SU-DHL-6 (cell line): ENCODE results near the gene LBX1.

Source experiments
- H2AFZ ChIP-seq: fragments of 200-600 bp; sonication (generic); 2 replicates; pipeline ENCODE4 v1.6.1; 2014; ENCODE audit warnings: low read depth, mild to moderate bottlenecking, moderate library complexity, mixed read lengths, antibody characterized with exemption, low read length; ENCODE audit not compliant: severe bottlenecking
- H3F3A ChIP-seq: fragments of 200-600 bp; shearing (Covaris generic); 2 replicates; pipeline ENCODE4 v1.6.0; 2016; ENCODE audit warnings: antibody characterized with exemption, mild to moderate bottlenecking; ENCODE audit not compliant: insufficient read depth
- H3K27ac ChIP-seq: fragments of 200-600 bp; sonication (generic); 2 replicates; pipeline ENCODE4 v1.5.1; 2016; ENCODE audit warnings: low read depth, mild to moderate bottlenecking, low read length, moderate library complexity, mixed read lengths
- H3K27me3 ChIP-seq: fragments of 200-600 bp; sonication (generic), shearing (Covaris generic); 2 replicates; pipeline ENCODE4 v1.6.0; 2014; ENCODE audit warnings: mild to moderate bottlenecking, low read length
- H3K36me3 ChIP-seq: fragments of 200-600 bp; sonication (generic); 2 replicates; pipeline ENCODE4 v1.6.1; 2014; ENCODE audit warnings: mild to moderate bottlenecking, low read length, mixed read lengths
- H3K4me2 ChIP-seq: fragments of 300-600, 200-600 bp; shearing (Covaris generic), sonication (generic); 2 replicates; pipeline ENCODE4 v1.6.0; 2014; ENCODE audit warnings: low read length, low read depth, mild to moderate bottlenecking; ENCODE audit not compliant: poor library complexity, severe bottlenecking
- H3K4me3 ChIP-seq: fragments of 200-600 bp; sonication (generic); 2 replicates; pipeline ENCODE4 v1.5.1; 2014; ENCODE audit warnings: antibody characterized with exemption, low read length, mild to moderate bottlenecking, mixed read lengths; ENCODE audit not compliant: insufficient read depth, poor library complexity, severe bottlenecking
- H3K79me2 ChIP-seq: fragments of 200-600 bp; sonication (generic); 2 replicates; pipeline ENCODE4 v1.6.1; 2014; ENCODE audit warnings: mild to moderate bottlenecking, low read length, moderate library complexity; ENCODE audit not compliant: insufficient read depth
- H3K9ac ChIP-seq: fragments of 200-600 bp; sonication (generic); 2 replicates; pipeline ENCODE4 v1.7.0; 2014; ENCODE audit warnings: mild to moderate bottlenecking, low read length
- H3K9me2 ChIP-seq: fragments of 200-600 bp; sonication (generic); replicated peaks from 2 replicates; pipeline ENCODE4 v1.6.1; 2014; ENCODE audit warnings: low read length; ENCODE audit not compliant: insufficient read depth
- H3K9me3 ChIP-seq: fragments of 200-600 bp; sonication (generic); 2 replicates; pipeline ENCODE4 v1.6.1; 2014; ENCODE audit warnings: low read length, mixed read lengths; ENCODE audit not compliant: insufficient read depth
- H4K20me1 ChIP-seq: fragments of 200-600 bp; sonication (generic); 2 replicates; pipeline ENCODE4 v1.6.1; 2014; ENCODE audit warnings: low read depth, mild to moderate bottlenecking, antibody characterized with exemption, low read length, moderate library complexity, mixed read lengths
- EZH2phosphoT487 ChIP-seq: fragments of 200-600 bp; sonication (generic), shearing (Covaris generic); conservative IDR thresholded peaks from 2 replicates; pipeline ENCODE4 v1.6.1; 2018; ENCODE audit warnings: mild to moderate bottlenecking, antibody characterized with exemption, low read length, moderate library complexity, mixed read lengths
- TF ChIP-seq, protein P1 (sequence below): fragments of 200-600 bp; sonication (generic); IDR thresholded peaks from one replicate; pipeline ENCODE4 v1.5.1; 2017; ENCODE audit warnings: antibody characterized with exemption, mild to moderate bottlenecking, low read length, moderate library complexity; ENCODE audit not compliant: insufficient read depth, poor library complexity, severe bottlenecking

LBX1 gene

DNA sequence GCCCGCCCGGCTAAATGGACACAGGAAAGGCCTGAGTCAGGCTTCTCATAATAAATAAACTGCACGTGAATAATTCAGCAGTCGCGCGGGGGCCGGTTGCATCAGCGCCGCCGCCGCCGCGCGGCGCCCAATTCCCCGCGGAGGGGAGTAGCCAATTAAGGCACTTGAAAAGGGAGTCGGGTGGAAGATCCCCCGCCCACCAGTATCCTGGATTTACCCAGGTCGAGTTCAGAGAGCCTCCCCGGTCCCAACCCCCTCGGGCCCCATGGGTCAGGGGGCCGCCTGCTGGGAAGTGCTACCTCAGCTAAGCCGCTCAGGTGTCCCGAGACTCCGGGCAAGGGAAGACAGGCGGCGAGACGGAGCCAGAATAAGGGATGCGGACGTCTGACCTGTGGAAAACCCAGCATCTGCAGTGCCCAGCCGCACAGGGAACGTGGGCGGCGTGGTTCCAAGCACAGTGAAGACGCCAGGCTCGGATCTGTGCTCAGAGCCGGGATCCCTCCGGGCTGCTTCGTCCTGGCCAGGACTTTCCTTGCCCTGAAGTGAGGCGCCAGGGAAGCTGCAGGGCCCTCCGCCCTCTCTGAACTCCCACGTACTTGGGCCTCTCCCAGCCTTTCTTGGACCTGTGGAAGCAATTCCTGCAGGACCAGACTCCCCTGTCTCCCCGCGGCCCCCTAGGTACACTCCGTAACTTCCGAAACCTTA is 7.3 kb upstream of the LBX1 start:
- Histone ChIP-seq H3K4me3 (no peak overlapping the region), H3F3A (no peaks in the 10 kb centered on the region), H3K79me2 (no peaks in the 10 kb centered on the region), H3K9ac (no peak overlapping the region), H3K36me3 (no peaks in the 10 kb centered on the region), H3K4me2 (no peak overlapping the region), H3K9me2 (no peaks in the 10 kb centered on the region), H3K27me3 (0 out of 2 replicates have a peak, but pooled peaks cover 2% of the 10 kb centered on the region), H4K20me1 (no peaks in the 10 kb centered on the region), H2AFZ (no peak overlapping the region), H3K27ac (no peak overlapping the region), H3K9me3 (no peaks in the 10 kb centered on the region)
- TF ChIP-seq, protein P1, sequence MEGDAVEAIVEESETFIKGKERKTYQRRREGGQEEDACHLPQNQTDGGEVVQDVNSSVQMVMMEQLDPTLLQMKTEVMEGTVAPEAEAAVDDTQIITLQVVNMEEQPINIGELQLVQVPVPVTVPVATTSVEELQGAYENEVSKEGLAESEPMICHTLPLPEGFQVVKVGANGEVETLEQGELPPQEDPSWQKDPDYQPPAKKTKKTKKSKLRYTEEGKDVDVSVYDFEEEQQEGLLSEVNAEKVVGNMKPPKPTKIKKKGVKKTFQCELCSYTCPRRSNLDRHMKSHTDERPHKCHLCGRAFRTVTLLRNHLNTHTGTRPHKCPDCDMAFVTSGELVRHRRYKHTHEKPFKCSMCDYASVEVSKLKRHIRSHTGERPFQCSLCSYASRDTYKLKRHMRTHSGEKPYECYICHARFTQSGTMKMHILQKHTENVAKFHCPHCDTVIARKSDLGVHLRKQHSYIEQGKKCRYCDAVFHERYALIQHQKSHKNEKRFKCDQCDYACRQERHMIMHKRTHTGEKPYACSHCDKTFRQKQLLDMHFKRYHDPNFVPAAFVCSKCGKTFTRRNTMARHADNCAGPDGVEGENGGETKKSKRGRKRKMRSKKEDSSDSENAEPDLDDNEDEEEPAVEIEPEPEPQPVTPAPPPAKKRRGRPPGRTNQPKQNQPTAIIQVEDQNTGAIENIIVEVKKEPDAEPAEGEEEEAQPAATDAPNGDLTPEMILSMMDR: no peak
- TF ChIP-seq EZH2phosphoT487: no peak

DNA sequence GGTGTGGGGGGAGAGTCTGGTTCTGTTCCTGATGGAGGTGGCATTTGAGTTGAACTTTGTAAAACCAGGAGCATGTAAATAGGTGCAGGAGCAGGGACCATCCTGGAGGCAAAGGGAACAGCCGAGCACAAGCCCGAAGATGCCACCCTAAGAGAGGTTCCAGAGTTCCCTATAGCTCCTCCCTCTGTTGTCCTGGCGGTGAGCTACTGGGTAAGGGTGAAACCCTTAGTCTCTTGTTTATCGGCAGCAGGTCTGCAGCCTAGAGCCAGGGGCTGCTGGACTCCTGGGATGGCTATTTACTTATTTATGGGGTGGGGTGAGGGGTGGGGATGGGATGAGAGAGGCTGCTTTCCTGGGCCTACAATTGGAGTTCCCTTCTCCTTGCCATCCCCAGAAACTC is 6.5 kb upstream of the LBX1 start:
- Histone ChIP-seq H2AFZ (no peak overlapping the region), H3K27ac (no peak overlapping the region), H3F3A (no peaks in the 10 kb centered on the region), H3K9ac (no peak overlapping the region), H3K9me3 (no peaks in the 10 kb centered on the region), H3K79me2 (no peaks in the 10 kb centered on the region), H3K4me3 (no peak overlapping the region), H3K27me3 (0 out of 2 replicates have a peak, but pooled peaks cover 2% of the 10 kb centered on the region), H3K4me2 (no peak overlapping the region), H4K20me1 (no peaks in the 10 kb centered on the region), H3K9me2 (no peaks in the 10 kb centered on the region), H3K36me3 (no peaks in the 10 kb centered on the region)
- TF ChIP-seq, protein P1: no peak
- no peak for TF ChIP-seq EZH2phosphoT487

DNA sequence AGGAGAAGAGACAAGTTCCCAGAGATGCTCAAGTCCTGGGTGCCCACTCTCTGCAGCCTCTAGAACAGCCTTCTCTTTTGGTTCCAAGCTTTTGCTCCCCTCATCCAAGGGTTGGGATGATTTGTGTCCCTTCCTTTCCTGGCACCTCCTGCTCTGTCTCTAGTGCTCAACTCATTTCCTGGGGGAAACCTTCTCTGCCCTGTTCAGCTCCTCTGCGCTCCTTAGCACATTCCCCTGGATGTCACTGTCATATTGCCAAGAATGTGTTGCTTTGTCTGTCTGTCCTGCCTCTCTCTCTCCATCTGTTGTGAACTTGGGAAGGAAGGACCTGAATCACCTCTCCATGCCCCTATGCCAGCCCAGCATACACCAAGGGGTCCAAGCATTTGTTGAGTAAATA is 5.1 kb upstream of the LBX1 start:
- no peak overlapping the region for H3K4me3 ChIP-seq
- no peak overlapping the region for H3K4me2 ChIP-seq
- no peak overlapping the region for H3K27ac ChIP-seq
- H3K36me3 ChIP-seq: no peaks in the 10 kb centered on the region
- TF ChIP-seq, protein P1: no peak
- TF ChIP-seq EZH2phosphoT487: no peak
- no peaks in the 10 kb centered on the region for H4K20me1 ChIP-seq
- H2AFZ ChIP-seq: no peak overlapping the region
- no peaks in the 10 kb centered on the region for H3K9me3 ChIP-seq
- H3F3A ChIP-seq: no peaks in the 10 kb centered on the region
- H3K79me2 ChIP-seq: no peaks in the 10 kb centered on the region
- no peak overlapping the region for H3K9ac ChIP-seq
- H3K27me3 ChIP-seq: 0 out of 2 replicates have a peak, but pooled peaks cover 2% of the 10 kb centered on the region
- no peaks in the 10 kb centered on the region for H3K9me2 ChIP-seq
